ENCODE results near the gene TAOK1.

TAOK1 gene

DNA sequence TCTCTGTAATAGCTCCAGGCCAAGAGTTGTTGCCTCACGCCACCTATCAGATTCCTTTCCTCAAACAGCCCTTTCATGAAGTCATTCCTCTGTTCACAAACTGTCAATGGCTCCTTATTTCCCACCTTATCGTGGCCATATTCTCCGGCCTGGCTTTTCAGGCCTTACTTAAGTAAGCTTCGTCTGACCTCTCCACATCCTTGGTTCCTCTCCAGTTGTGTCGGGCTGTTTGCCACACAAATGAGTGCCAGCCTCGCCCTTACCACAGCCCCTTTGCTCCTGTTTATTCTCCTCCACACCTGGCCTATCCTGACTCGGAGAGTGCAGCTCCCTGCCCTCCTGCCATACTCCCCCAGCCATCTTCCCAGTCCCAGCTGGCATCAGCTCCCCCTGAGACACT is 180.4 kb downstream of the TAOK1 start:
- Mint-ChIP-seq H3K27me3 (no peaks in the 10 kb centered on the region), H3K4me3 (peak overlapping the region; percentile 66), H3K36me3 (peaks cover 5% of the 10 kb centered on the region), H3K27ac (peak overlapping the region; percentile 15), H3K9me3 (no peaks in the 10 kb centered on the region), H3K4me1 (peaks cover 20% of the 10 kb centered on the region)
- no peak for ATAC-seq (ENCODE audit: low read depth)
- no peak for DNase-seq (ENCODE audit: low spot score in 2 of 2)

GRCh38 chr17:29571486-29571882 is 181.3 kb downstream of the TAOK1 start:
- DNase-seq (ENCODE audit: low spot score in 2 of 2) (no peak), ATAC-seq (ENCODE audit: low read depth) (no peak)
- Mint-ChIP-seq H3K4me1 (peaks cover 19% of the 10 kb centered on the region), H3K9me3 (no peaks in the 10 kb centered on the region), H3K36me3 (peaks cover 5% of the 10 kb centered on the region), H3K27me3 (no peaks in the 10 kb centered on the region), H3K27ac (no peak overlapping the region), H3K4me3 (no peak overlapping the region)

- H3K27me3 Mint-ChIP-seq, result no peaks in the 10 kb centered on the region
- no peaks in the 10 kb centered on the region for H3K9me3 Mint-ChIP-seq
- no peak for DNase-seq (ENCODE audit: low spot score in 2 of 2)
- H3K27ac Mint-ChIP-seq, result no peak overlapping the region
- no peak overlapping the region for H3K4me3 Mint-ChIP-seq
- ATAC-seq (ENCODE audit: low read depth), result no peak
- H3K4me1 Mint-ChIP-seq, result peaks cover 19% of the 10 kb centered on the region
- H3K36me3 Mint-ChIP-seq, result peaks cover 5% of the 10 kb centered on the region
Measured at GRCh38 chr17:29571883-29572681, 181.9 kb downstream of the TAOK1 start.

DNA sequence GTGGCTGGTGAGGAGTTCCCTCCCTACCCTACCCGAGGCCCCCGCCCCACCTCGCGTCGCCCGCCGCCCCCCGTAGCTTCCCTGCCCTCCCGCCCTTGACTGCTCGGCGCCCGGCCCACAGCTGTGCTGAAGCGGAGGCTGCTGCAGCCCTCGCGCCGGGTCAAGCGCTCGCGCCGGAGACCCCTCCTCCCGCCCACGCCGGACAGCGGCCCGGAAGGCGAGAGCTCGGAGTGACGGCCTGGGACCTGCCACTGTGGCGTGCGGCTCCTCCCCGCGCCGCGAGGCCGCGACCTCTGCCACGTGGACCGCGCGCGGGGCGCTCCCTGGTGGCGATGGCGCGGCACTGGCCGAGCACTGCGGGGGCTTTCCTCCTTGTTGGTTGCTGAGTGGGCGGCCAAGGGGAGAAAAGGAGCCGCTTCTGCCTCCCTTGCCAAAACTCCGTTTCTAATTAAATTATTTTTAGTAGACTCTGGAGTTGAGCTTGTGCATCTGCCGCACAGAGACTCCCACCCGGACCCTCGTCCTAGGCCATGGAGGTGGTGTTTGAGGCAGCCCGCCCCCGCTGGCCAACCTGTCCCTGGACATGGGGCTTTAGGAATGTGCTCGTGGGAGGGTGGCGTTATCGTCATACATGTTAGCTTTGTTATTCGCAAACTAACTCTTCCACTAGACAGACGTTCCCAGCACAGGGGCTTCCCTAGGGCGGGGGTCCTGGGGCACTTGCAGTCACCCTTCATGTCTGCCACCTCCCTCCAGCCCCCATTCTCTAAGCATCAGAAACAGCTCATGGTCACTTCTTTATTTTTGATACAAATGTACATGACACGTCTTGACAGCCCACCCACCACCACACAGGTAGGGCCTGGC is 182.8 kb downstream of the TAOK1 start:
- ATAC-seq (ENCODE audit: low read depth), result peak; percentile 65
- Mint-ChIP-seq H3K4me3 (peak overlapping the region; percentile 11), H3K27ac (no peak overlapping the region), H3K9me3 (no peaks in the 10 kb centered on the region), H3K4me1 (peaks cover 19% of the 10 kb centered on the region), H3K36me3 (peaks cover 5% of the 10 kb centered on the region), H3K27me3 (no peaks in the 10 kb centered on the region)
- peak; percentile 74 to 78 for DNase-seq (ENCODE audit: low spot score in 2 of 2)

- ATAC-seq (ENCODE audit: low read depth), result no peak
- H3K27me3 Mint-ChIP-seq, result no peaks in the 10 kb centered on the region
- no peaks in the 10 kb centered on the region for H3K9me3 Mint-ChIP-seq
- H3K4me1 Mint-ChIP-seq, result peaks cover 21% of the 10 kb centered on the region
- H3K4me3 Mint-ChIP-seq, result no peak overlapping the region
- peaks cover 8% of the 10 kb centered on the region for H3K36me3 Mint-ChIP-seq
- no peak overlapping the region for H3K27ac Mint-ChIP-seq
- no peak for DNase-seq (ENCODE audit: low spot score in 2 of 2)
Measured at GRCh38 chr17:29573558-29573869, 183.4 kb downstream of the TAOK1 start.

GRCh38 chr17:29573871-29574731 is 183.9 kb downstream of the TAOK1 start:
- Mint-ChIP-seq H3K27me3 (no peaks in the 10 kb centered on the region), H3K27ac (no peak overlapping the region), H3K4me1 (peaks cover 19% of the 10 kb centered on the region), H3K36me3 (peaks cover 8% of the 10 kb centered on the region), H3K9me3 (no peaks in the 10 kb centered on the region), H3K4me3 (no peak overlapping the region)
- ATAC-seq (ENCODE audit: low read depth) (no peak), DNase-seq (ENCODE audit: low spot score in 2 of 2) (no peak)

DNA sequence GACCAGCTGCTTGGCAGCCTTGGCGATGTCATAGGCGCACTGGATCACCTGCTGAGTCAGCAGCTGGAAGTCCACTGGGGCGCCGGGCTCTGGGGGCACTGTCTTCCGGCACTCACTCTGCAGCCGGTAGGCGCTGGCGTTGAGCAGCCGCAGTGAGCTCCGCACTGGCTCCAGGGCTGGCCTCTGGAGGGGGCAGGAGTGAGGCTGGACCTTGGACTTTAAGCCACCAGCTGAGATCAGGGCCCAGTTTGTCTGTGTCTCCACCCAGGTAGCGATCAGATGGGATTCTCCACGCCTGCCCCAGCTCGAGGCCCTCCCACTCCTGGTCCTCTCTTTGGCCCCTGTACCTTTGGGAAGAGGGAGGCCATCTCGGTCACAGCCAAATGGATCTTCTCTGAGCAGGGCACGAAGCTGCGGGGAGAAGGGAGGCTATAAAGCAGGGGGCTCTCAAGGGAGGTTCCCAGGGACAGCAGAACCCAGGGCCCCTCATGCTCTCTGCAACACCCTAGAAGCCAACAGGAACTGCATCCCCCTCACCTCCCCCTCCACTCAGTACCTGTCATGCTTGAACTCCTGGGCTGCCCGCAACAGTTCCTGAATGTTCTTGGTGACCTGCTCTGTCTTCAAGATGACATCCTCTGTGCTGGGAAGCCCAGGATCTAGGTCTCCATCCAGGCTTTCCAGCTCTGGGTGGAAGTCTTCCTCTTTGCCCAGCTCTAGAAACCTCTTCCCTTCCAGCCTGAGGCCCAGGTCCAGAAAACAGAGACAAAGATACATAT is 184.8 kb downstream of the TAOK1 start:
- peaks cover 16% of the 10 kb centered on the region for H3K4me1 Mint-ChIP-seq
- ATAC-seq (ENCODE audit: low read depth) (no peak), DNase-seq (ENCODE audit: low spot score in 2 of 2) (no peak)
- H3K9me3 Mint-ChIP-seq, result no peaks in the 10 kb centered on the region
- H3K4me3 Mint-ChIP-seq, result no peak overlapping the region
- no peaks in the 10 kb centered on the region for H3K27me3 Mint-ChIP-seq
- peaks cover 10% of the 10 kb centered on the region for H3K36me3 Mint-ChIP-seq
- H3K27ac Mint-ChIP-seq, result no peak overlapping the region

DNA sequence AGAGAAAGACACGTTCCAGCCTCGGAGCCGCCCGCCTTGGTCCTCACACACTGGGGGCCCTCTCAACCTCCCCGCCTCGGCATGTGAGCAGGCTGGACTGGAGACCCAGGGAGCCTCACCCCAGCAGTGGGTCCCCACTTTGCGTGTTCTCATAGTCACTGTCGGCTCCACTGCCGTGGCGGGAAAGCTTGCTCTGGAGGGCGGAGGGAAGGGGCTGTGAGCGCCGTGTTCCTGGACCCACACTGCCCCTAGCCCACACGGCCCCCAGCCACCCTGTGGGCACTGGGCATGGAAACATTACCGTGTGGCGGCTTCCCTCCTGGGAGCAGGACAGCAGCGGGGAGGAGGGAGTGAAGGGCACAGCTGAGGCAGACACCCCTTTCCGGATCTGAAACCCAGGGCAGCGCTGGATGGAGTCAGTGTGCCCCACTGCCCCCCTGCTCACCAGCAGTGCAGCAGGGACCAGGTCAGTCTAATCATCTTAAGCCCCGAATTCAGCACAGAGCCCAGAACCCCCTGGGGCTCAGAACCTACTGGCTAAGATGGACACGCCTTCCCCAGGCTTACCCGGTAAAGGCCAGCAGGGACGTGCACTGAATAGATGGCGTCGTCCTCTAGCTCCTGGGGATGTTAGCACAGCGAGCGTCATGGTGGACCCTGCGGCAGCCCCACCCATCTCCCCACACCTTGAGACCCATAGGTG is 185.5 kb downstream of the TAOK1 start:
- ATAC-seq (ENCODE audit: low read depth) (no peak), DNase-seq (ENCODE audit: low spot score in 2 of 2) (no peak)
- peaks cover 11% of the 10 kb centered on the region for H3K36me3 Mint-ChIP-seq
- no peak overlapping the region for H3K4me3 Mint-ChIP-seq
- no peaks in the 10 kb centered on the region for H3K9me3 Mint-ChIP-seq
- H3K27me3 Mint-ChIP-seq, result no peaks in the 10 kb centered on the region
- no peak overlapping the region for H3K27ac Mint-ChIP-seq
- H3K4me1 Mint-ChIP-seq, result peaks cover 18% of the 10 kb centered on the region

- H3K27ac Mint-ChIP-seq, result no peak overlapping the region
- no peak overlapping the region for H3K4me3 Mint-ChIP-seq
- H3K36me3 Mint-ChIP-seq, result peaks cover 11% of the 10 kb centered on the region
- no peaks in the 10 kb centered on the region for H3K9me3 Mint-ChIP-seq
- H3K4me1 Mint-ChIP-seq, result peaks cover 13% of the 10 kb centered on the region
- H3K27me3 Mint-ChIP-seq, result no peaks in the 10 kb centered on the region
- DNase-seq (ENCODE audit: low spot score in 2 of 2) (no peak), ATAC-seq (ENCODE audit: low read depth) (no peak)
Measured at GRCh38 chr17:29576214-29577000, 186.2 kb downstream of the TAOK1 start.

DNA sequence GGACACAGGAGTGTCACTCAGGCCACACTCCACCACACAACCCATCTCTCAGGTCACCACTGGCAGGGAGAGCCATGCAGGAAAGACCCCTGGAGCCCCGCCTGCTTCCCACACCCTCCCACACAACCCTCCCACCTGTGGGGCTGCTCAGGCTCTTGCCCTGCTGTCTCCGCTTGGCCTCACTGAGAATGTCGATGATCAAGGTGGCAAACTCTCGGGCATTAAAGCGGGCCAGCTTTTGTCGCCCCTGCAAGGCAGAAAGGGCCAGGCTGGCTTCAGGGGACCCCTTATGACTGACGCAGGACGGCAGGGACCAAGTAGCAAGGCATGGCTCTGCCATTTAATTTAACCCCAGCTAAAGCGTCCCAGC is 186.8 kb downstream of the TAOK1 start:
- no peaks in the 10 kb centered on the region for H3K9me3 Mint-ChIP-seq
- H3K4me1 Mint-ChIP-seq, result peaks cover 13% of the 10 kb centered on the region
- H3K36me3 Mint-ChIP-seq, result peaks cover 11% of the 10 kb centered on the region
- H3K27ac Mint-ChIP-seq, result no peak overlapping the region
- H3K4me3 Mint-ChIP-seq, result no peak overlapping the region
- ATAC-seq (ENCODE audit: low read depth) (no peak), DNase-seq (ENCODE audit: low spot score in 2 of 2) (no peak)
- H3K27me3 Mint-ChIP-seq, result no peaks in the 10 kb centered on the region

DNA sequence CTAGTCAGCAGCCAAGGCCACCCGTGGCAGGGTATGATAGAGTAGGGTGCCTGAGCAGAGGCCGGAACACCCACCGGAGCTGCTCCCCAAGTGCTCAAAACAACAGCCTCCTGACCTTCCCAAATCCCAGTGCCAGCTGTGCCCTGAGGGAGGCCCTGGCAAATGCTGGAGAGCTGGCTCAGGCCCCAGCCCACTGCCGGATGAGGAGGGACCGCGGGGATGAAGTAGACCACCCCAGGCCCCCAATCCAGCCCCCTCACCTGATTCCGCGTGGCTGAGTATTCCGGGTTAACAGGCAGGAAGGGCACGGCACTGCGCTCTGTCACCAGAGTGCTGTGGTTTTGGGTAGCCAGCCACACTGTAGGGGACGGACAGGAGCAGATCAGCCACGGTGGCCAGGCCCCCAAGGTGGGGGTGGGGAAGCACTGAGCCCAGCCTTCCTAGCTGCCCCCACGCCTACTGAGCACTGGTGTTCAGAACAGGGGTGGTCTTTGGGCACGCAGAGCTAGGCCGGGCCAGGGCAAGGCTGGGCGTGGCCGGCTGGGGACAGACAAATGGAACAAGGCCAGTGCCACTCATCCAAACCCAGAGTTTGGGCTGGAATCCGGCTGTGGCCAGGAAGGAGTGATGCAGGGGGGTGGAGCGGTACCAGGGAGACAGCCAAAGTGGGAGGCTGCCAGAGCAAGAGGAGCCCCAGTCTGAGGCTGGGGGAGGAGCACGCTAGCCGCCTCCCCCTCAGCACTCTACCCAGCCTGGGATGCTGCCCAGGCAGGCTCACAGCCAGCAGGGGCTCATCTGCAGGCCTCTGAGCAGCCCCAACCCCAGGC is 187.4 kb downstream of the TAOK1 start:
- no peaks in the 10 kb centered on the region for H3K9me3 Mint-ChIP-seq
- ATAC-seq (ENCODE audit: low read depth), result no peak
- H3K36me3 Mint-ChIP-seq, result peaks cover 13% of the 10 kb centered on the region
- no peak overlapping the region for H3K27ac Mint-ChIP-seq
- no peak overlapping the region for H3K4me3 Mint-ChIP-seq
- no peak for DNase-seq (ENCODE audit: low spot score in 2 of 2)
- H3K27me3 Mint-ChIP-seq, result no peaks in the 10 kb centered on the region
- peaks cover 15% of the 10 kb centered on the region for H3K4me1 Mint-ChIP-seq

Measured in memory B cell (primary cell).